H1 (cell line): ENCODE results near the gene HAGH. TPM values are rescaled to one million over a fixed set of nuclear protein-coding genes. Genes with fewer than 3 reads are reported as not detected.

ENCODE experiments used
- CTCF ChIA-PET: fragments of 300-600 bp; sonication (Branson Sonifier 250); formaldehyde crosslinking; loops from one replicate; lab custom pipeline; 2021; ENCODE audit not compliant: partially characterized antibody; lab: Charles Lee
- POLR2A ChIA-PET: fragments of 300-600 bp; sonication (Branson Sonifier 250); formaldehyde crosslinking; loops from one replicate; lab custom pipeline; 2021; ENCODE audit warnings: inconsistent platforms; ENCODE audit not compliant: partially characterized antibody; lab: Charles Lee
- DNase-seq, 2 experiments: peaks; one replicate each; pipeline versions ENCODE4 v3.0.0 to v3.0.0-alpha.2; 2010 to 2022; ENCODE audit warnings: low spot score in 2 of 2, low read depth in 1 of 2, mixed read lengths in 1 of 2
- FAIRE-seq: peaks from 2 replicates; lab custom pipeline; 2011; peaks lifted over from hg19 to GRCh38; lab: Jason Lieb, UNC
- H2AFZ ChIP-seq: 2 replicates; pipeline ENCODE4 v1.8.1; 2012; ENCODE audit warnings: low read length, inconsistent platforms
- H2AK5ac ChIP-seq: 2 replicates; pipeline ENCODE4 v1.6.1; 2013; ENCODE audit warnings: low read depth, low read length
- H2BK120ac ChIP-seq: replicated peaks from 2 replicates; pipeline ENCODE3; 2013; ENCODE audit warnings: low read depth, low read length, inconsistent platforms
- H2BK12ac ChIP-seq: 2 replicates; pipeline ENCODE4 v1.6.1; 2013; ENCODE audit warnings: low read depth, low read length
- H2BK15ac ChIP-seq: 2 replicates; pipeline ENCODE4 v1.6.1; 2013; ENCODE audit warnings: low read length
- H2BK20ac ChIP-seq: 2 replicates; pipeline ENCODE4 v1.6.1; 2013; ENCODE audit warnings: low read length
- H2BK5ac ChIP-seq: 2 replicates; pipeline ENCODE4 v1.6.1; 2013; ENCODE audit warnings: low read depth, low read length
- H3K14ac ChIP-seq: 2 replicates; pipeline ENCODE4 v1.6.1; 2013; ENCODE audit warnings: inconsistent platforms; ENCODE audit not compliant: insufficient read length
- H3K18ac ChIP-seq: 2 replicates; pipeline ENCODE4 v1.6.1; 2013; ENCODE audit warnings: low read length; ENCODE audit errors: extremely low read depth
- H3K23ac ChIP-seq: 2 replicates; pipeline ENCODE4 v1.6.1; 2013; ENCODE audit warnings: inconsistent platforms; ENCODE audit not compliant: insufficient read length
- H3K23me2 ChIP-seq: 2 replicates; pipeline ENCODE4 v1.6.1; 2013; ENCODE audit warnings: low read depth, low read length
- H3K27ac ChIP-seq: 2 replicates; pipeline ENCODE4 v1.6.1; 2011; ENCODE audit warnings: low read depth, low read length, inconsistent platforms
- H3K27me3 ChIP-seq, 4 experiments: replicated peaks in 1 of 4; 1 replicate in 1 of 4; 2 replicates in 3 of 4; pipeline versions ENCODE4 v1.6.1 to v1.8.1; 2011 to 2013; ENCODE audit warnings: low read length in 3 of 4, mild to moderate bottlenecking in 3 of 4, inconsistent platforms in 2 of 4, mixed read lengths in 2 of 4, moderate library complexity in 1 of 4; ENCODE audit not compliant: control insufficient read depth in 3 of 4, insufficient read depth in 3 of 4; ENCODE audit errors: extremely low read depth in 1 of 4
- H3K36me3 ChIP-seq, 4 experiments: 2 replicates each; pipeline versions ENCODE4 v1.6.1 to v1.8.1; 2011 to 2013; ENCODE audit warnings: mild to moderate bottlenecking in 4 of 4, low read length in 3 of 4, moderate library complexity in 2 of 4, control low read depth in 1 of 4, inconsistent platforms in 1 of 4; ENCODE audit not compliant: insufficient read depth in 4 of 4, control insufficient read depth in 2 of 4
- H3K4ac ChIP-seq: replicated peaks from 2 replicates; pipeline ENCODE3; 2013; ENCODE audit warnings: low read length, low read depth, mixed read lengths, inconsistent platforms; ENCODE audit not compliant: insufficient read length
- H3K4me1 ChIP-seq, 4 experiments: replicated peaks in 1 of 4; 1 replicate in 1 of 4; 2 replicates in 3 of 4; pipeline versions ENCODE4 v1.6.1 to v1.8.1; 2011 to 2013; ENCODE audit warnings: low read length in 3 of 4, inconsistent platforms in 2 of 4, mixed read lengths in 1 of 4; ENCODE audit not compliant: insufficient read depth in 4 of 4, control insufficient read depth in 3 of 4
- H3K4me2 ChIP-seq, 2 experiments: 2 replicates each; pipeline versions ENCODE4 v1.6.1 to v1.8.1; 2011 to 2013; ENCODE audit warnings: low read depth in 2 of 2, low read length in 2 of 2, control low read depth in 1 of 2, inconsistent platforms in 1 of 2, mild to moderate bottlenecking in 1 of 2; ENCODE audit not compliant: insufficient read depth in 1 of 2
- H3K4me3 ChIP-seq, 4 experiments: fragments of 200-600, 300-600 bp in 1 of 4; sonication (generic), shearing (Covaris generic), sonication (Bioruptor Twin) in 1 of 4; 2 replicates each; pipeline versions ENCODE4 v1.5.1 to v1.8.1; 2011 to 2016; ENCODE audit warnings: low read length in 4 of 4, low read depth in 3 of 4, control low read depth in 2 of 4, inconsistent platforms in 2 of 4, mild to moderate bottlenecking in 2 of 4, mixed read lengths in 1 of 4, moderate library complexity in 1 of 4; ENCODE audit not compliant: insufficient read depth in 2 of 4; ENCODE audit errors: extremely low read depth in 1 of 4
- H3K56ac ChIP-seq: replicated peaks from 2 replicates; pipeline ENCODE3; 2013; ENCODE audit warnings: low read depth, mild to moderate bottlenecking, mixed read lengths, low read length, inconsistent platforms; ENCODE audit not compliant: insufficient read length
- H3K79me1 ChIP-seq: 2 replicates; pipeline ENCODE4 v1.6.1; 2013; ENCODE audit warnings: low read depth, low read length, control low read depth
- H3K79me2 ChIP-seq, 2 experiments: 2 replicates each; pipeline versions ENCODE4 v1.6.1 to v1.8.1; 2012 to 2013; ENCODE audit warnings: low read length in 2 of 2, mild to moderate bottlenecking in 2 of 2, inconsistent platforms in 1 of 2; ENCODE audit not compliant: insufficient read depth in 2 of 2, control insufficient read depth in 1 of 2
- H3K9ac ChIP-seq, 4 experiments: replicated peaks in 1 of 4; 1 replicate in 1 of 4; 2 replicates in 3 of 4; pipeline versions ENCODE4 v1.6.1 to v1.8.1; 2011 to 2013; ENCODE audit warnings: low read depth in 3 of 4, low read length in 3 of 4, control low read depth in 2 of 4, mild to moderate bottlenecking in 2 of 4, moderate library complexity in 2 of 4, inconsistent platforms in 1 of 4; ENCODE audit errors: extremely low read depth in 1 of 4
- H3K9me3 ChIP-seq, 2 experiments: 2 replicates each; pipeline versions ENCODE4 v1.6.1 to v1.8.1; 2012 to 2013; ENCODE audit warnings: mild to moderate bottlenecking in 2 of 2, moderate library complexity in 2 of 2, control low read depth in 1 of 2, inconsistent platforms in 1 of 2, low read depth in 1 of 2, low read length in 1 of 2, mixed read lengths in 1 of 2; ENCODE audit not compliant: insufficient read depth in 2 of 2
- H4K20me1 ChIP-seq, 2 experiments: replicated peaks in 1 of 2; 2 replicates each; pipeline versions ENCODE3 to v1.8.1; 2011 to 2013; ENCODE audit warnings: inconsistent platforms in 2 of 2, low read length in 2 of 2, mild to moderate bottlenecking in 1 of 2; ENCODE audit not compliant: insufficient read depth in 2 of 2, control insufficient read depth in 1 of 2
- H4K5ac ChIP-seq: 2 replicates; pipeline ENCODE4 v1.6.1; 2013; ENCODE audit warnings: low read length, low read depth, mixed read lengths, inconsistent platforms; ENCODE audit not compliant: insufficient read length
- H4K8ac ChIP-seq: 2 replicates; pipeline ENCODE4 v1.8.0; 2013; ENCODE audit warnings: mild to moderate bottlenecking, moderate library complexity, low read length, inconsistent platforms; ENCODE audit not compliant: insufficient read depth; ENCODE audit errors: extremely low read depth
- H4K91ac ChIP-seq: replicated peaks from 2 replicates; pipeline ENCODE3; 2013; ENCODE audit warnings: low read length, mixed read lengths, inconsistent platforms; ENCODE audit not compliant: insufficient read length
- HDAC2 ChIP-seq, 2 experiments: fragments of 300-600 bp in 1 of 2; sonication (generic) in 1 of 2; IDR thresholded peaks; 2 replicates each; pipeline ENCODE4 v1.6.1; 2011 to 2012; ENCODE audit warnings: low read depth in 2 of 2, low read length in 2 of 2, mild to moderate bottlenecking in 2 of 2, moderate library complexity in 2 of 2, borderline replicate concordance in 1 of 2, inconsistent platforms in 1 of 2
- KDM1A ChIP-seq: fragments of 200-600, 300-600 bp; sonication (generic); IDR thresholded peaks from 2 replicates; pipeline ENCODE4 v1.7.1; 2016; ENCODE audit warnings: mild to moderate bottlenecking, low read length, borderline replicate concordance
- KDM5A ChIP-seq: fragments of 200-600 bp; IDR thresholded peaks from 2 replicates; pipeline ENCODE4 v1.7.1; 2012; ENCODE audit warnings: mild to moderate bottlenecking, low read length, inconsistent platforms, mixed read lengths
- WGBS, 2 experiments: shearing (Covaris generic) in 1 of 2; methylation state at CpG; one replicate each; pipeline versions ENCODE4 v1.1.6 to v1.1.7; 2013 to 2015; ENCODE audit warnings: low lambda C conversion rate in 2 of 2, mixed read lengths in 2 of 2, inconsistent platforms in 1 of 2, low coverage in 1 of 2, missing lambda C conversion rate in 1 of 2; ENCODE audit not compliant: insufficient replicate concordance in 2 of 2, insufficient coverage in 1 of 2, insufficient read length in 1 of 2; ENCODE audit errors: extremely low coverage in 1 of 2, missing lambda C conversion rate in 1 of 2; 5-methylcytosine and 5-hydroxymethylcytosine counted together
- polyA plus RNA-seq, 7 experiments: library from polyadenylated mRNA; depleted of rRNA in 3 of 7; stranded (reverse) in 5 of 7; unstranded in 2 of 7; fragments of >200 nt in 5 of 7; fragments of 200-250 nt in 2 of 7; gene quantifications; 1 replicate in 5 of 7; 2 replicates in 1 of 7; 4 replicates in 1 of 7; pipeline versions ENCODE4 v1.2.1 to v1.2.3, GENCODE V29; 2011 to 2013; ENCODE audit warnings: missing spikeins in 2 of 7, mixed read lengths in 2 of 7
- total RNA-seq: library from RNA; stranded (reverse); fragmentation: NEBNext Ultra II Directional; extraction: Animal tissue kit (Norgen Biotek cat#: 25700); gene quantifications from 2 replicates; pipeline ENCODE4 v1.2.1, GENCODE V29; 2021

Gene HAGH
- total and polyA plus RNA-seq, 2 of the 8 experiments (the other 6 are each of a cell fraction or from before 2014, with no cell fraction given): 28.7 to 40.6 TPM

- no peaks in the 10 kb centered on the region for H3K4me1 ChIP-seq
- DNase-seq: peak in 1 of 2 experiments; percentile 33
- H3K9ac ChIP-seq: no peak overlapping the region; a peak in 1 of 7 replicates
- H2BK12ac ChIP-seq: no peak overlapping the region
- H3K23me2 ChIP-seq: no peaks in the 10 kb centered on the region
- H3K27ac ChIP-seq: no peak overlapping the region
- WGBS, 2 experiments: 92% methylated on average over 7 of the region's 7 CpGs; no CpG with 5 or more reads in 1 of the 2 experiments
- H4K20me1 ChIP-seq: no peaks in the 10 kb centered on the region
- no peak for TF ChIP-seq HDAC2 (IDR thresholded peaks at IDR 0.05; ENCODE audit: borderline replicate concordance in 1 of 2, low read depth in 2 of 2, low read length in 2 of 2)
- no peak for TF ChIP-seq KDM5A
- TF ChIP-seq KDM1A: no peak
- TF ChIP-seq, all 59 proteins: peak for 0
- Histone ChIP-seq H3K4me3 (no peak overlapping the region), H3K14ac (no peak overlapping the region), H3K56ac (no peak overlapping the region), H3K4ac (no peak overlapping the region), H3K23ac (no peak overlapping the region), H2BK20ac (no peak overlapping the region), H3K79me1 (no peaks in the 10 kb centered on the region), H3K9me3 (no peaks in the 10 kb centered on the region), H2BK120ac (no peak overlapping the region), H3K4me2 (no peak overlapping the region), H2BK15ac (no peak overlapping the region), H3K79me2 (no peaks in the 10 kb centered on the region), H2AFZ (no peak overlapping the region), H4K8ac (no peak overlapping the region), H2AK5ac (no peak overlapping the region), H3K27me3 (peaks cover 0 to 4% (median under 1%) of the 10 kb centered on the region in 4 experiments; a peak in 3 of 7 replicates), H2BK5ac (no peak overlapping the region), H3K18ac (no peak overlapping the region), H4K91ac (no peak overlapping the region), H4K5ac (no peak overlapping the region), H3K36me3 (no peaks in the 10 kb centered on the region)
- no peak for FAIRE-seq
- ChIA-PET CTCF (interaction anchor here (0.7 kb wide), 1 partner anchor 1115 kb away, joined by 3 read pairs; no protein-coding TSS in a partner anchor), POLR2A (no interaction called here)
Measured at GRCh38 chr16:1850981-1851380, 24.4 kb upstream of the HAGH start.
